Adrenal gland (tissue), 5 donors: Measurements from ENCODE around the gene PPP2CA.

Source experiments
- CTCF ChIP-seq, 6 experiments: fragments of 450-650 bp in 4 of 6; fragments of 200-600 bp in 2 of 6; sonication (generic) in 1 of 6; IDR thresholded peaks; 1 replicate in 5 of 6; 2 replicates in 1 of 6; pipeline versions ENCODE4 v1.5.1 to v1.8.0; 2016 to 2021; ENCODE audit warnings: antibody characterized with exemption in 6 of 6, mild to moderate bottlenecking in 2 of 6, moderate library complexity in 1 of 6
- POLR2A ChIP-seq, 2 donors: fragments of 450-650 bp; IDR thresholded peaks; one replicate each; pipeline ENCODE4 v1.6.1; 2017; ENCODE audit warnings: antibody characterized with exemption in 2 of 2, mild to moderate bottlenecking in 2 of 2, moderate library complexity in 1 of 2
- donor health status: DM: no; HTN: no; CAD: no.

GRCh38 chr5:134257176-134257575 is 31.3 kb upstream of the PPP2CA start:
- TF ChIP-seq CTCF (IDR thresholded peaks at IDR 0.05) (no peak), POLR2A (IDR thresholded peaks at IDR 0.05) (no peak)
